Fibroblast of lung (primary cell): ENCODE measurements around the gene ABCB9. TPM values are rescaled to one million over a fixed set of nuclear protein-coding genes. Genes with fewer than 3 reads are reported as not detected.

Source experiments
- DNase-seq, 2 donors: peaks; one replicate each; pipeline versions ENCODE4 v3.0.0 to v3.0.0-alpha.2; 2010; ENCODE audit warnings: low read depth in 2 of 2
- H2AFZ ChIP-seq: 2 replicates; pipeline ENCODE4 v1.5.1; 2012; ENCODE audit warnings: low read length, control low read depth, inconsistent platforms
- H3K27ac ChIP-seq: 2 replicates; pipeline ENCODE4 v1.5.1; 2011; ENCODE audit warnings: low read length, control low read depth; ENCODE audit not compliant: insufficient read depth
- H3K27me3 ChIP-seq: 2 replicates; pipeline ENCODE4 v1.5.1; 2011; ENCODE audit warnings: mild to moderate bottlenecking, low read length; ENCODE audit not compliant: control insufficient read depth, insufficient read depth
- H3K36me3 ChIP-seq: 2 replicates; pipeline ENCODE4 v1.5.1; 2011; ENCODE audit warnings: low read length; ENCODE audit not compliant: control insufficient read depth, insufficient read depth
- H3K4me1 ChIP-seq: 2 replicates; pipeline ENCODE4 v1.5.1; 2011; ENCODE audit warnings: low read length; ENCODE audit not compliant: control insufficient read depth, insufficient read depth; ENCODE audit errors: extremely low read depth
- H3K4me2 ChIP-seq: 2 replicates; pipeline ENCODE4 v1.5.1; 2011; ENCODE audit warnings: low read length, control low read depth; ENCODE audit not compliant: insufficient read depth; ENCODE audit errors: extremely low read depth
- H3K4me3 ChIP-seq, 4 experiments: fragments of 200-600 bp in 1 of 4; sonication (generic) in 1 of 4; replicated peaks in 1 of 4; 2 replicates each; pipeline ENCODE4 v1.5.1; 2011 to 2016; ENCODE audit warnings: low read length in 4 of 4, low read depth in 3 of 4, mild to moderate bottlenecking in 3 of 4, control low read depth in 2 of 4, inconsistent platforms in 1 of 4, mixed read lengths in 1 of 4; ENCODE audit not compliant: insufficient read depth in 1 of 4; ENCODE audit errors: control extremely low read depth in 1 of 4
- H3K79me2 ChIP-seq: 2 replicates; pipeline ENCODE4 v1.5.1; 2012; ENCODE audit warnings: mild to moderate bottlenecking, low read length, inconsistent platforms; ENCODE audit not compliant: control insufficient read depth, insufficient read depth
- H3K9ac ChIP-seq: 2 replicates; pipeline ENCODE4 v1.5.1; 2011; ENCODE audit warnings: mild to moderate bottlenecking, low read length, control low read depth; ENCODE audit not compliant: insufficient read depth
- H3K9me3 ChIP-seq: 2 replicates; pipeline ENCODE4 v1.5.1; 2012; ENCODE audit warnings: low read depth, low read length; ENCODE audit not compliant: control insufficient read depth, insufficient read depth
- H4K20me1 ChIP-seq: 2 replicates; pipeline ENCODE4 v1.5.1; 2011; ENCODE audit warnings: low read length; ENCODE audit not compliant: control insufficient read depth, insufficient read depth; ENCODE audit errors: extremely low read depth
- CTCF ChIP-seq, 2 donors: IDR thresholded peaks in 1 of 2; conservative IDR thresholded peaks in 1 of 2; 1 replicate in 1 of 2; 2 replicates in 1 of 2; pipeline ENCODE4 v1.5.1; 2011 to 2012; ENCODE audit warnings: low read length in 2 of 2, control low read depth in 1 of 2, inconsistent platforms in 1 of 2, low read depth in 1 of 2, mild to moderate bottlenecking in 1 of 2
- EZH2 ChIP-seq: IDR thresholded peaks from 2 replicates; pipeline ENCODE4 v1.5.1; 2012; ENCODE audit warnings: low read length, control low read depth, mild to moderate bottlenecking; ENCODE audit errors: missing control alignments
- polyA plus RNA-seq, 2 donors: library from polyadenylated mRNA; depleted of rRNA in 1 of 2; stranded (reverse) in 1 of 2; unstranded in 1 of 2; fragments of >200 nt; gene quantifications; 2 replicates each; pipeline ENCODE4 v1.2.1, GENCODE V29; 2011 to 2012; ENCODE audit warnings: missing spikeins in 1 of 2
- total RNA-seq: library from RNA; depleted of rRNA; stranded (reverse); fragments of >200 nt; gene quantifications from 2 replicates; pipeline ENCODE4 v1.2.1, GENCODE V29; 2014

The ABCB9 gene
- total and polyA plus RNA-seq, 2 donors (not counting 1 experiment from before 2014, with no cell fraction given): 3.8 to 6.3 TPM

GRCh38 chr12:122955156-122955555 is 11.1 kb downstream of the ABCB9 start:
- Histone ChIP-seq H2AFZ (no peak overlapping the region), H3K4me2 (no peak overlapping the region), H4K20me1 (no peaks in the 10 kb centered on the region), H3K4me1 (peaks cover 3% of the 10 kb centered on the region), H3K9ac (no peak overlapping the region), H3K9me3 (no peaks in the 10 kb centered on the region), H3K27me3 (no peaks in the 10 kb centered on the region), H3K27ac (no peak overlapping the region), H3K79me2 (no peaks in the 10 kb centered on the region), H3K4me3 (no peak overlapping the region), H3K36me3 (peaks cover 2% of the 10 kb centered on the region)
- DNase-seq: no peak
- no peak for TF ChIP-seq EZH2
- no peak for TF ChIP-seq CTCF (conservative IDR thresholded peaks at IDR 0.05 in 1 of 2, IDR thresholded peaks at IDR 0.05 in 1 of 2; ENCODE audit: low read depth in 1 of 2, low read length in 2 of 2)

- no peaks in the 10 kb centered on the region for H3K36me3 ChIP-seq
- no peaks in the 10 kb centered on the region for H3K79me2 ChIP-seq
- H4K20me1 ChIP-seq: no peaks in the 10 kb centered on the region
- TF ChIP-seq CTCF (conservative IDR thresholded peaks at IDR 0.05 in 1 of 2, IDR thresholded peaks at IDR 0.05 in 1 of 2; ENCODE audit: low read depth in 1 of 2, low read length in 2 of 2): peak; percentile 84 to 94
- no peak for TF ChIP-seq EZH2
- DNase-seq: peak; percentile 55 to 75
- H3K4me3 ChIP-seq: no peak overlapping the region
- no peak overlapping the region for H3K27ac ChIP-seq
- H3K4me1 ChIP-seq: peaks cover 7% of the 10 kb centered on the region
- H3K9ac ChIP-seq: no peak overlapping the region
- no peaks in the 10 kb centered on the region for H3K9me3 ChIP-seq
- H2AFZ ChIP-seq: no peak overlapping the region
- no peak overlapping the region for H3K4me2 ChIP-seq
- H3K27me3 ChIP-seq: no peaks in the 10 kb centered on the region
Measured at GRCh38 chr12:122951979-122952892, 14.0 kb downstream of the ABCB9 start.

GRCh38 chr12:122951406-122951805 is 14.9 kb downstream of the ABCB9 start:
- Histone ChIP-seq H3K27me3 (no peaks in the 10 kb centered on the region), H2AFZ (no peak overlapping the region), H3K9me3 (no peaks in the 10 kb centered on the region), H3K4me1 (peaks cover 12% of the 10 kb centered on the region), H3K4me2 (no peak overlapping the region), H4K20me1 (no peaks in the 10 kb centered on the region), H3K9ac (no peak overlapping the region), H3K36me3 (no peaks in the 10 kb centered on the region), H3K27ac (no peak overlapping the region), H3K79me2 (no peaks in the 10 kb centered on the region), H3K4me3 (no peak overlapping the region)
- TF ChIP-seq EZH2: no peak
- TF ChIP-seq CTCF (conservative IDR thresholded peaks at IDR 0.05 in 1 of 2, IDR thresholded peaks at IDR 0.05 in 1 of 2; ENCODE audit: low read depth in 1 of 2, low read length in 2 of 2): no peak
- DNase-seq: peak; percentile 43 to 58
